Measurements from ENCODE around the gene PCNX1. TPM values are rescaled to one million over a fixed set of nuclear protein-coding genes. Genes with fewer than 3 reads are reported as not detected.

PCNX1 gene
- total RNA-seq, 1 donor from 2014 or later = 56.4 TPM

GRCh38 chr14:70896317-70896716, 10.9 kb upstream of the PCNX1 start:
- no peak for DNase-seq (ENCODE audit: low spot score, unreplicated experiment)
- H3K9me3 Mint-ChIP-seq (ENCODE audit: low read depth) = no peaks in the 10 kb centered on the region
- no peak overlapping the region for H3K4me3 Mint-ChIP-seq (ENCODE audit: low read depth)
- H3K36me3 Mint-ChIP-seq (ENCODE audit: insufficient read depth) = no peaks in the 10 kb centered on the region
- H3K27ac Mint-ChIP-seq = no peak overlapping the region
- TF ChIP-seq CTCF (IDR thresholded peaks at IDR 0.05; ENCODE audit: unreplicated experiment) = no peak
- H3K27me3 Mint-ChIP-seq = peaks cover 5% of the 10 kb centered on the region
- H3K4me1 Mint-ChIP-seq (ENCODE audit: low read depth) = no peaks in the 10 kb centered on the region

DNA sequence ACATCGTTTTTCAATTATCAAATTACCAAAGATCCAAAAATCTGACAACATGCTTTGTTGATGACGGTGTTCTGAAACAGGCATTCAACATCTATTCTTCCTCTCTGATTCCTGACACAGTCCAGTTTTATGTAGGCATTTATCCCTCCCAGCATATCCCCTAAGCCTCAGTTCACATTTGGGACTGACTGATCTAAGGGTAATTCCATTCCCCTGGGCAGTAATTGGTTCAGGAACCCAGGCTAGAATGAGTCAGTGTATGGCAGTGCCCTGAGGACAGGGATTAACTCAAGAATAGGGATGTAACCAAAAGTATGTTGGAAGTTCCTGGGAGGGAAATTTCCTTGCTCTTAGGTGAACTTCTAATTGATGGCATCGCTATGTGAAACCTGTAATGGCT, 10.3 kb upstream of the PCNX1 start:
- H3K4me1 Mint-ChIP-seq (ENCODE audit: low read depth) = no peaks in the 10 kb centered on the region
- H3K4me3 Mint-ChIP-seq (ENCODE audit: low read depth) = no peak overlapping the region
- TF ChIP-seq CTCF (IDR thresholded peaks at IDR 0.05; ENCODE audit: unreplicated experiment) = no peak
- H3K9me3 Mint-ChIP-seq (ENCODE audit: low read depth) = no peaks in the 10 kb centered on the region
- H3K27ac Mint-ChIP-seq = no peak overlapping the region
- no peaks in the 10 kb centered on the region for H3K36me3 Mint-ChIP-seq (ENCODE audit: insufficient read depth)
- DNase-seq (ENCODE audit: low spot score, unreplicated experiment) = no peak
- peaks cover 5% of the 10 kb centered on the region for H3K27me3 Mint-ChIP-seq

DNA sequence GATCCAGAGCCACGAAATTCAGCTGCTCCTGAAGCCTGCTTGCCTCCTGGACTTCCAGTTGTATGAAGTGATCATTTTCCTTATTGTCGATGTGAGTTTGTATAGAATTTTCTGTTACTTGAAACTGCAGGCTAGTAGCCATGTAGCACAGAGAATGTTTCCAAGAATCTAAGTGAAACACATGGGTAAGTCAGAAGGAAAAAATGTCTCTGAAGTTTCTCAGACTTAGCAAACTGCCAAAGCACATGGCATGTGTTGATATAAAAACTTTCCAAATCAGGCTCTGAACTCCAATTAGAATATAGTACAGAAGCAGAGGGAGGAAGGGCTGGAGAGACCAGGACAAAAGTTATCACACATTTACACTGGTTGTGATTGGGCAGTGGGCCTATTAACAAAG, 9.8 kb upstream of the PCNX1 start:
- no peak for TF ChIP-seq CTCF (IDR thresholded peaks at IDR 0.05; ENCODE audit: unreplicated experiment)
- peaks cover 5% of the 10 kb centered on the region for H3K27me3 Mint-ChIP-seq
- H3K4me1 Mint-ChIP-seq (ENCODE audit: low read depth) = no peaks in the 10 kb centered on the region
- no peak for DNase-seq (ENCODE audit: low spot score, unreplicated experiment)
- no peak overlapping the region for H3K27ac Mint-ChIP-seq
- no peaks in the 10 kb centered on the region for H3K36me3 Mint-ChIP-seq (ENCODE audit: insufficient read depth)
- H3K9me3 Mint-ChIP-seq (ENCODE audit: low read depth) = no peaks in the 10 kb centered on the region
- no peak overlapping the region for H3K4me3 Mint-ChIP-seq (ENCODE audit: low read depth)

GRCh38 chr14:70898111-70898745, 9.0 kb upstream of the PCNX1 start:
- Mint-ChIP-seq H3K27ac (no peak overlapping the region), H3K4me1 (ENCODE audit: low read depth) (no peaks in the 10 kb centered on the region), H3K36me3 (ENCODE audit: insufficient read depth) (no peaks in the 10 kb centered on the region), H3K9me3 (ENCODE audit: low read depth) (no peaks in the 10 kb centered on the region), H3K4me3 (ENCODE audit: low read depth) (no peak overlapping the region), H3K27me3 (peaks cover 5% of the 10 kb centered on the region)
- DNase-seq (ENCODE audit: low spot score, unreplicated experiment) = no peak
- TF ChIP-seq CTCF (IDR thresholded peaks at IDR 0.05; ENCODE audit: unreplicated experiment) = no peak

DNA sequence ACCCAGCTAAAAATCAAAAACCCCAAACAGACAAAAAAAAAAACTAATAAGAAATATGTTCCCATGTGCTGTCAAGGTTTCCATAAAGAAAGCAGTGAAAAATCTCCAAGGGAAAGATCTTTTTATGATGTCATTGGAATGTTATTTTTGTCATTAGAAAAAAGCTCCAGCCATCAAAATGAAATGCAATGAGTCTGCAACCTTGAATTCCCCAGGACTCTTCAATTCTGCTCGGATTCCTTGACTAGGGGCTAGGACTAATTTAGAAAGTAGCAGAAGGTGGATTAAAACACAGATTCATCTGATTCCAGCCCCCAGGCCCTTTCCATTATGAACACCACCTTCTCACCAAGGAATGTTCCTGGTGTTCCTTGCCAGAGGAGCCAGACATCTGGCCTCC, 6.0 kb upstream of the PCNX1 start:
- Mint-ChIP-seq H3K4me3 (ENCODE audit: low read depth) (no peak overlapping the region), H3K4me1 (ENCODE audit: low read depth) (no peaks in the 10 kb centered on the region), H3K27me3 (peaks cover 9% of the 10 kb centered on the region), H3K9me3 (ENCODE audit: low read depth) (no peaks in the 10 kb centered on the region), H3K27ac (no peak overlapping the region), H3K36me3 (ENCODE audit: insufficient read depth) (no peaks in the 10 kb centered on the region)
- no peak for TF ChIP-seq CTCF (IDR thresholded peaks at IDR 0.05; ENCODE audit: unreplicated experiment)
- no peak for DNase-seq (ENCODE audit: low spot score, unreplicated experiment)

All from progenitor cell of endocrine pancreas (in vitro differentiated cells).